Kasumi-1 (cell line): ENCODE data around the gene GJA3.

Source experiments
- DNase-seq, 2 experiments: peaks; one replicate each; lab custom pipeline; 2025; lab: John Stamatoyannopoulos, UW

The GJA3 gene

GRCh38 chr13:20151016-20151415 is 9.8 kb downstream of the GJA3 start:
- no peak for DNase-seq

GRCh38 chr13:20150561-20150960 is 10.3 kb downstream of the GJA3 start:
- no peak for DNase-seq

DNA sequence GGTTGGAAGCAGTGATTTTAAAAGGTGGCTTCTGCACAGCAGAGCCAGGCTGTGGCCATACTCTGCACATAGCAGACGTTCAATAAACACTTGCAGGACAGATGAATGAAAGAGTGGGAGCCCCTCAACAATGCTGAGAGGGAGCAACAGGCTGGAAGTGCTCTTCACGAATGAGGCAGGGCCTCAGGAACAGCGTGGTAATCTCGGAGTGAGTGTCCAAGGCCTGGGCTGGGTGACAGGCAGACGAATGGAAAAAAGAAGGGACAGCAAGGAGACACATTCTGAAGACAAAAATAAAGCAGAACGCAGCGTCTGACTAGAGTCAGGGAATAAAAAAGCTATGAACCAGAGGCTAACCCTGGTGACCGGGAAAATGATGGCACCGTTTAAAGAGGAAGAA is 11.1 kb downstream of the GJA3 start:
- DNase-seq = no peak

- no peak for DNase-seq
Observed at GRCh38 chr13:20148501-20149183, 12.2 kb downstream of the GJA3 start.

DNA sequence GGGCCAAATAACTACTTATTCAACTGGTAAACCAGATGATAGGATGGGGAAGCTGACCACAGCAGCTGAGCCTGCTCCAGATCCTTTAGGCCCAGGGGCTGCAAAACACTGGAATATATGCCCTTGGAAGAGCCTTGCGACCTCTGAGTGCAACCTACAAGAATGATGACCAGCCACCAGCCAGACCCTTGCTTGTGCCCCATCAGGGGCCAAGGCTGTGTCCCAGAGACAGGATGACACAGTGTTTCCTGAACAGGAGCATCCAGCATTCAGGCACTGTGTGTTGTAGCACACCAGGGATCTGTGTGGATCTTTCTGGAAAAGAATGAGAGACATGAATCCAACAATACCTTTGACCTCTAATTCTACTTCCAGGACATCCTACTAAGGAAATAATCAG is 14.5 kb downstream of the GJA3 start:
- no peak for DNase-seq

- no peak for DNase-seq
Observed at GRCh38 chr13:20145521-20145920, 15.3 kb downstream of the GJA3 start.

GRCh38 chr13:20144141-20144850 is 16.6 kb downstream of the GJA3 start:
- DNase-seq = no peak

DNA sequence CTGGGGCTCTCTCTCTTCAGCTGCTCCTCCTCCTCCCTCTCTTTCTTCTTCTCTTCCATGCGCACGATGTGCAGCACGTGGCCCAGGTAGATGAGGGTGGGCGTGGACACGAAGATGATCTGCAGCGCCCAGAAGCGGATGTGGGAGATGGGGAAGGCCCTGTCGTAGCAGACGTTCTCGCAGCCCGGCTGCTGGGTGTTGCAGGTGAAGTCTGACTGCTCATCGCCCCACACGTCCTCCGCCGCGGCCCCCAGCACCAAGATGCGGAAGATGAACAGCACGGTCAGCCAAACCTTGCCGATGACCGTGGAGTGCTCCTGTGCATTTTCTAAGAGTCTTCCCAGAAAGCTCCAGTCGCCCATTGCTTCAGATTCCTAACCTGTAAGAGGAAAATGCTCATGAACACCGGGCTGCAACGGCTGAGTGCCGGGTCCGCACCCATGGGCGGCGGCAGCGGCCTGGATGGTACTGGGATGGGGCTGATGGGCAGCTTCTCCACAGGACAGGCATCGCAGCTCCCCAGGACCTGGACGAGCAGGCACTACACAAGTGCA is 17.8 kb downstream of the GJA3 start:
- DNase-seq = no peak

- DNase-seq = no peak
Observed at GRCh38 chr13:20142023-20142926, 18.6 kb downstream of the GJA3 start.

GRCh38 chr13:20141238-20142022 is 19.4 kb downstream of the GJA3 start:
- no peak for DNase-seq

DNA sequence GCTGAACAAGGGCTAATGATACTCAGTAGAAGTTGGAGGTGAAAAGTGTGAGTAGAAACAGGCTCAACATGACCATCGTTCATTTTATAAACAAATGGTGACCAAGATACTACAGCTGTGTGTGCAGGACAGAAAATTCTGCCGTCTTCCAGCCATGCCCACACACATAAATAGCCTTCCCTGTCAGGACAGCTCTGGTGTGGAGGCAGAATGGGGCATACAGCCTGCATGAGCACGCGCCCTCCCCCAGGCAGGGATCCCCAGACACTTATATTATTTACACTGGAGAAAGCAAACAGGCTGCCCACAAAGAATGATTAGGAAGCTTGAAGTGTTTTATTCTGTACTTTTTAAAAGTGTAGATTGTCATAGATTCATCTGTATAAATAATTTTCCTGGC is 20.4 kb downstream of the GJA3 start:
- DNase-seq = no peak

DNA sequence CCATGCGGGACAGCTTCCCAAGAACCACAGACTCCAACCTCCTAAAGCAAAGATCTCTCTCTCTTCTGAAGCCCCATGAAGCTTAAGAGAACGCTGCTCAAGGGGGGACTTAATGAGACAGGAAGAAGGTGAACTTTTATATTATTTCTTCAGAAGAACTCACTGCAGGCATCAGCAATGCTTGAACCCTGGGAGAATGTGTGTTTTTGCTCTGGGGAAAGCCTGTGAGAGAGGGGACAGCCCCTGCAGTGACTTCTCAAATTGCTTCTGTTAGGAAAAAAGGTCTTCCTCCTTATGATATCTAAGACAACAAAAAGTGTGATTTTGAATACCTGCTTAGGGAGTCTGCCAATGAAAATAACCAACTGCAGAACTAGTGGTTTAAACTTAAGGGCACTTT is 23.0 kb downstream of the GJA3 start:
- DNase-seq = no peak

GRCh38 chr13:20136781-20137703 is 23.8 kb downstream of the GJA3 start:
- DNase-seq = no peak

GRCh38 chr13:20134732-20135131 is 26.1 kb downstream of the GJA3 start:
- DNase-seq = no peak

- no peak for DNase-seq
Observed at GRCh38 chr13:20132052-20132634, 28.7 kb downstream of the GJA3 start.

- DNase-seq = no peak
Observed at GRCh38 chr13:20131057-20131832, 29.6 kb downstream of the GJA3 start.

DNA sequence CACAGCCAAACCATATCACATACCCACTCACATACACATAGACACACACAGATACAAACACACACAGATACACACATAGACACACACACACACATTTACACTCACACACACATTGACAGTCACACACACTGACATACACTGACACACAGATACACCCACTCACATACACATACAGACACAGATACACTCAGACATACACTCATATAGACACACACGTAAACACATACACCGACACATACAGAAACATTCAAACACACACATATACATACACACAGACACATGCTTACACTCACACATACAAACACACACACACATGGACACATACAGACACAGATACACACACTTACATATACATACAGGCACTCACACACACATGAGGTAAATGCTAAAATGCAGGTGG is 30.2 kb downstream of the GJA3 start:
- no peak for DNase-seq

DNA sequence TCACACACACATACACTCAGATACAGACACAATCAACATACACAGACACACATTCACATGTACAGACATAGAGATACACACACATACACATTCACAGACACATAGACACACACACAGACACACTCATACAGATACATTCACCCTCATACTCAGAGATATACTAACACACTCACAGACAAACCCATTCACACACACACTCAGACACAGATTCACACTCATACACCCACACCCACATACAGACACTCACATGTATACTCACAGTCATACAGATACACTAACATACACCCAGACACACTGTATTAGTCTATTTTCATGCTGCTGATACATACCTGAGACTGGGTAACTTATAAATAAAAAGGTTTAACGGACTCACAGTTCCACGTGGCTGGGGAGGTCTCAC is 30.8 kb downstream of the GJA3 start:
- no peak for DNase-seq

DNA sequence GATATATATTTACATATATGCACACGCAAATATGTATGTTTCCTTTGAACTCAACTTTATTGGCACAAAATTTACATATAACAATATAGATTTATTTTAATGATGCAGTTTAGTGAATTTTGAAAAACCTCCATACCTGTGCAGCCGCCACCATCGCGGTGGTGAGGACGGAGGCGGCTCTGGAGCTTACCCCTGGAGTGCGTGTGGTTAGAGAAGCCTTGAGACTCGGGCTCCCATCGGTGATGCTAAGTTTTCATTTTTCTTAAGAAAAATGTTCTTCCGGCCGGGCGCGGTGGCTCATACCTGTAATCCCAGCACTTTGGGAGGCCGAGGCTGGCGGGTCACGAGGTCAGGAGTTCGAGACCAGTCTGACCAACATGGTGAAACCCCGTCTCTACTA is 31.8 kb downstream of the GJA3 start:
- no peak for DNase-seq
